ENCODE measurements around the gene DNAJC17.

DNA sequence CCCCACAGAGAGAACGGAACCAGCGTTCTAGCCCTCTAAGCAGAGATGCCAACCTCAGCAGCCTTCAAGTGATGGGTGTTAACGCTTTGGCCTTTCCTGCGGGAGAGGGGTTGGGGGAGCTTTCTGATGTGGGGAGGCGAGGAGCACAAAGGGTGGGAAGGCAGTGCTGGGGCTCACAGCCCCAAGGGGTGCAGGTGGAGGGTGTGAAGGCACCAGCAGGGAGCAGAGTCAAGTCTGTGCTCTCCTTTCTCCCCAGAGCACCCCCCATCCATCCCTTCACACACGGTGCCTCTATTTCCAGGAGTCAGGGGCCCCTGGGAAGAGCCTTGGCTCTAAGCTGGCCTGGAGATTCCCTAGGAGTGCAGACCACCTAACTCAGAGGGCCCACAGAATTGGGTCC, 33.4 kb downstream of the DNAJC17 start:
- TF ChIP-seq, protein P1, sequence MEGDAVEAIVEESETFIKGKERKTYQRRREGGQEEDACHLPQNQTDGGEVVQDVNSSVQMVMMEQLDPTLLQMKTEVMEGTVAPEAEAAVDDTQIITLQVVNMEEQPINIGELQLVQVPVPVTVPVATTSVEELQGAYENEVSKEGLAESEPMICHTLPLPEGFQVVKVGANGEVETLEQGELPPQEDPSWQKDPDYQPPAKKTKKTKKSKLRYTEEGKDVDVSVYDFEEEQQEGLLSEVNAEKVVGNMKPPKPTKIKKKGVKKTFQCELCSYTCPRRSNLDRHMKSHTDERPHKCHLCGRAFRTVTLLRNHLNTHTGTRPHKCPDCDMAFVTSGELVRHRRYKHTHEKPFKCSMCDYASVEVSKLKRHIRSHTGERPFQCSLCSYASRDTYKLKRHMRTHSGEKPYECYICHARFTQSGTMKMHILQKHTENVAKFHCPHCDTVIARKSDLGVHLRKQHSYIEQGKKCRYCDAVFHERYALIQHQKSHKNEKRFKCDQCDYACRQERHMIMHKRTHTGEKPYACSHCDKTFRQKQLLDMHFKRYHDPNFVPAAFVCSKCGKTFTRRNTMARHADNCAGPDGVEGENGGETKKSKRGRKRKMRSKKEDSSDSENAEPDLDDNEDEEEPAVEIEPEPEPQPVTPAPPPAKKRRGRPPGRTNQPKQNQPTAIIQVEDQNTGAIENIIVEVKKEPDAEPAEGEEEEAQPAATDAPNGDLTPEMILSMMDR (conservative IDR thresholded peaks at IDR 0.05; ENCODE audit: low read depth, low read length), result no peak
- no peak for TF ChIP-seq EZH2 (IDR thresholded peaks at IDR 0.05; ENCODE audit: low read length, unreplicated experiment)
- TF ChIP-seq EZH2phosphoT487 (IDR thresholded peaks at IDR 0.05; ENCODE audit: borderline replicate concordance, low read length), result no peak

Measured in PC-3 (cell line).